GM18858 (cell line): ENCODE measurements around the gene PAK3.

Experiments used
- ATAC-seq: cut with Tn5 transposase; IDR thresholded peaks from one replicate; pipeline ENCODE4 v1.9.1; 2021; ENCODE audit not compliant: unreplicated experiment

PAK3 gene

GRCh38 chrX:111129921-111130320 lies 33.9 kb downstream of the PAK3 start:
- no peak for ATAC-seq

GRCh38 chrX:111131572-111131971 lies 35.6 kb downstream of the PAK3 start:
- ATAC-seq, result no peak

GRCh38 chrX:111133389-111133788 lies 37.4 kb downstream of the PAK3 start:
- ATAC-seq, result no peak

- no peak for ATAC-seq
These were observed 49.9 kb downstream of the PAK3 start for GRCh38 chrX:111145878-111146277.

GRCh38 chrX:111151764-111152163 lies 55.8 kb downstream of the PAK3 start:
- ATAC-seq, result no peak

GRCh38 chrX:111159232-111159631 lies 63.2 kb downstream of the PAK3 start:
- no peak for ATAC-seq

- no peak for ATAC-seq
These were observed 68.7 kb downstream of the PAK3 start for GRCh38 chrX:111164728-111165127.

GRCh38 chrX:111165902-111166301 lies 69.9 kb downstream of the PAK3 start:
- ATAC-seq, result no peak

GRCh38 chrX:111167334-111167733 lies 71.3 kb downstream of the PAK3 start:
- no peak for ATAC-seq

- no peak for ATAC-seq
These were observed 72.3 kb downstream of the PAK3 start for GRCh38 chrX:111168314-111168713.

- no peak for ATAC-seq
These were observed 73.2 kb downstream of the PAK3 start for GRCh38 chrX:111169141-111169540.

GRCh38 chrX:111170017-111170416 lies 74.0 kb downstream of the PAK3 start:
- ATAC-seq, result no peak

- no peak for ATAC-seq
These were observed 84.8 kb downstream of the PAK3 start for GRCh38 chrX:111180750-111181240.

GRCh38 chrX:111181951-111182350 lies 86.0 kb downstream of the PAK3 start:
- ATAC-seq, result no peak

- ATAC-seq, result no peak
These were observed 87.0 kb downstream of the PAK3 start for GRCh38 chrX:111182997-111183396.

GRCh38 chrX:111191598-111191997 lies 95.6 kb downstream of the PAK3 start:
- no peak for ATAC-seq

- ATAC-seq, result no peak
These were observed 103.5 kb downstream of the PAK3 start for GRCh38 chrX:111199505-111199904.

- ATAC-seq, result no peak
These were observed 104.3 kb downstream of the PAK3 start for GRCh38 chrX:111200327-111200726.

GRCh38 chrX:111207851-111208250 lies 111.9 kb downstream of the PAK3 start:
- no peak for ATAC-seq

- no peak for ATAC-seq
These were observed 120.4 kb downstream of the PAK3 start for GRCh38 chrX:111216293-111216801.

GRCh38 chrX:111244235-111244750 lies 148.3 kb downstream of the PAK3 start:
- no peak for ATAC-seq

GRCh38 chrX:111254896-111255693 lies 159.1 kb downstream of the PAK3 start:
- ATAC-seq, result no peak
